VCaP (cell line): ENCODE measurements around the gene GSDME.

ENCODE experiments used
- H3K27ac ChIP-seq: fragments of 450-650 bp; 2 replicates; pipeline ENCODE4 v1.5.1; 2017
- CTCF ChIP-seq: fragments of 450-650 bp; conservative IDR thresholded peaks from 2 replicates; pipeline ENCODE4 v1.5.1; 2017; ENCODE audit warnings: mild to moderate bottlenecking, moderate library complexity

GSDME gene

GRCh38 chr7:24730018-24730369 is 27.3 kb downstream of the GSDME start:
- TF ChIP-seq CTCF = no peak
- H3K27ac ChIP-seq = no peak overlapping the region

- TF ChIP-seq CTCF = no peak
- H3K27ac ChIP-seq = no peak overlapping the region
Measured at GRCh38 chr7:24729365-24730017, 27.8 kb downstream of the GSDME start.

GRCh38 chr7:24728503-24729364 is 28.5 kb downstream of the GSDME start:
- no peak overlapping the region for H3K27ac ChIP-seq
- TF ChIP-seq CTCF = no peak

- no peak overlapping the region for H3K27ac ChIP-seq
- no peak for TF ChIP-seq CTCF
Measured at GRCh38 chr7:24728121-24728500, 29.2 kb downstream of the GSDME start.

- TF ChIP-seq CTCF = no peak
- no peak overlapping the region for H3K27ac ChIP-seq
Measured at GRCh38 chr7:24727154-24728120, 29.8 kb downstream of the GSDME start.

- no peak overlapping the region for H3K27ac ChIP-seq
- no peak for TF ChIP-seq CTCF
Measured at GRCh38 chr7:24725554-24726241, 31.6 kb downstream of the GSDME start.
